BE2C (cell line): ENCODE measurements around the gene TLK2.

Experiments
- DNase-seq: peaks from one replicate; pipeline ENCODE4 v3.0.0-alpha.2; 2020
- H3K27me3 ChIP-seq: fragments of 250-450 bp; sonication (Bioruptor Pico); 2 replicates; pipeline ENCODE4 v1.5.1; 2020; ENCODE audit warnings: mild to moderate bottlenecking
- H3K36me3 ChIP-seq: fragments of 250-450 bp; sonication (Bioruptor Pico); 2 replicates; pipeline ENCODE4 v1.5.1; 2020; ENCODE audit warnings: mild to moderate bottlenecking
- H3K4me1 ChIP-seq: fragments of 250-450 bp; sonication (Bioruptor Pico); 2 replicates; pipeline ENCODE4 v1.5.1; 2020
- H3K4me3 ChIP-seq: 2 replicates; pipeline ENCODE4 v1.5.1; 2011; ENCODE audit warnings: low read depth, low read length
- H3K9me3 ChIP-seq: fragments of 250-450 bp; sonication (Bioruptor Pico); 2 replicates; pipeline ENCODE4 v1.5.1; 2020
- TF ChIP-seq, protein P1 (sequence below): IDR thresholded peaks from 2 replicates; pipeline ENCODE4 v1.5.1; 2012; ENCODE audit warnings: mild to moderate bottlenecking, low read depth, low read length

TLK2 gene

DNA sequence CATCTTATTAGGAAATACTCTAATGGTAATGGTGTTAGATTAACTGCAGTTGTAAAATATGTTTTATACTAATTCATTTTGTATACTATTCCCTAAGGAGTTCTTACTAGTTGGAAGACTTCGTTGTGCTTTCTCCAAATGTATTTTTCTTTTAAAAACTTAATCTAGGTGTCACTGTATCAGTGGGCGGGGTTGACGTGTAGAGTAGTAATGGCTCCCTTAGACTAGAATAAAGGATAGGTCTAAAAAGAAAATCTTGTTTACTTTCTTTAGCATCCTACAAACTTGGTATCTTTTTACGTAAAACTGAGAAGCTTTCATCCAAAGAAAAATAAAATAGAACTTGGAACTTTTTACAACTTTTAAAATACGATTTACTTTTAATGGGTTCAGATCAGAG, 93.9 kb downstream of the TLK2 start:
- H3K9me3 ChIP-seq, result no peaks in the 10 kb centered on the region
- peaks cover 32% of the 10 kb centered on the region for H3K36me3 ChIP-seq
- TF ChIP-seq, protein P1, sequence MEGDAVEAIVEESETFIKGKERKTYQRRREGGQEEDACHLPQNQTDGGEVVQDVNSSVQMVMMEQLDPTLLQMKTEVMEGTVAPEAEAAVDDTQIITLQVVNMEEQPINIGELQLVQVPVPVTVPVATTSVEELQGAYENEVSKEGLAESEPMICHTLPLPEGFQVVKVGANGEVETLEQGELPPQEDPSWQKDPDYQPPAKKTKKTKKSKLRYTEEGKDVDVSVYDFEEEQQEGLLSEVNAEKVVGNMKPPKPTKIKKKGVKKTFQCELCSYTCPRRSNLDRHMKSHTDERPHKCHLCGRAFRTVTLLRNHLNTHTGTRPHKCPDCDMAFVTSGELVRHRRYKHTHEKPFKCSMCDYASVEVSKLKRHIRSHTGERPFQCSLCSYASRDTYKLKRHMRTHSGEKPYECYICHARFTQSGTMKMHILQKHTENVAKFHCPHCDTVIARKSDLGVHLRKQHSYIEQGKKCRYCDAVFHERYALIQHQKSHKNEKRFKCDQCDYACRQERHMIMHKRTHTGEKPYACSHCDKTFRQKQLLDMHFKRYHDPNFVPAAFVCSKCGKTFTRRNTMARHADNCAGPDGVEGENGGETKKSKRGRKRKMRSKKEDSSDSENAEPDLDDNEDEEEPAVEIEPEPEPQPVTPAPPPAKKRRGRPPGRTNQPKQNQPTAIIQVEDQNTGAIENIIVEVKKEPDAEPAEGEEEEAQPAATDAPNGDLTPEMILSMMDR, result no peak
- DNase-seq, result no peak
- H3K4me3 ChIP-seq, result no peak overlapping the region
- no peaks in the 10 kb centered on the region for H3K4me1 ChIP-seq
- H3K27me3 ChIP-seq, result no peaks in the 10 kb centered on the region

DNA sequence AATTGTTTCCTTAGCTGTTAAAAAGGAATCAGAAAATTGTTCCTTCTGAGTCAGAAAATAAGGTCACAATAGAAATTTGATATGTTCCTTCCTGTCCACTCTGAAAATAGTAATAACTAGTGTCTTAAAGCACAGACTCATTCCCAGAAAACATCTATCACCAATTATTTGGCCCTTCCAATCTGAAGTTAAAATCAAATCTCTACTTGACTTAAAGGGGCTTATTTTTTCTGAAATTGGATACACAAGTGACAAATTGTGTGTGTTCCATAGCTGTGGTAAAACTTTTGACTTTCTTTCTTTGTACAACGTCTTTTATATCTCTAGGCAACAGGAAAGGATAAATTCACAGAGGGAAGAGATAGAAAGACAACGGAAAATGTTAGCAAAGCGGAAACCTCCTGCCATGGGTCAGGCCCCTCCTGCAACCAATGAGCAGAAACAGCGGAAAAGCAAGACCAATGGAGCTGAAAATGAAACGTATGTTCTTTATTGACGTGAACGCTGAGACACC, 94.3 kb downstream of the TLK2 start:
- Histone ChIP-seq H3K4me1 (no peaks in the 10 kb centered on the region), H3K36me3 (peaks cover 36% of the 10 kb centered on the region), H3K27me3 (no peaks in the 10 kb centered on the region), H3K4me3 (no peak overlapping the region), H3K9me3 (no peaks in the 10 kb centered on the region)
- DNase-seq, result no peak
- TF ChIP-seq, protein P1, result no peak

DNA sequence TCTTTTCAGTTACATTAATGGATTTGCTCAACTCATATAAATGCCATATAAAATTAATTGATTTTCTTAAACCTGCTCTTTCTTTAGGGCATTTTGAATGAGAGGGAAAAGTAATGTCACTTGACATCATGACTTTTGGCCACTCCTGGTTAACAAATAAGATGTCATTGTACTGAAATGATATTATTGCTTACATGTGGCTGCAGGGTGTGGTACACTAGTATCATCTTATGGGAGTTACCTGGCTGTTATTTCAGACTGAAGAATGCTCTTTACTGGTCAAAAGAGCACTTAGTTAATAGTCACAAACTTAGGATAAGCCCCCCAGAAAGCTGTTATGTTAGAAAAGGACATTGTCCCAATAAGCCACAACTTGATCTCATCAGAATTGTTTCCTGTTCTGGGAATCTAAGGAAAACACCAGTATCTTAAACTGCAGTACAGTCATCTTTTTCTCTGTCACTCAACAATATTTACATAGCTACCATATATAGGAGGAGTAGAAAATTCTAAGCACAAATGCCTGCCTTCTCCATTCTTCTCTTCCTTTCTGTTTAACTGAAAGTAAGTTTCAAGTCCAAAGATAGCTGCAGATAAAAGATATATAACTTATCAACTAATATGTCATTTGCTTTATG, 95.0 kb downstream of the TLK2 start:
- no peak for DNase-seq
- H3K9me3 ChIP-seq, result no peaks in the 10 kb centered on the region
- peaks cover 36% of the 10 kb centered on the region for H3K36me3 ChIP-seq
- H3K27me3 ChIP-seq, result no peaks in the 10 kb centered on the region
- no peaks in the 10 kb centered on the region; the same call in 1 of the 2 replicates for H3K4me1 ChIP-seq
- TF ChIP-seq, protein P1, result no peak
- no peak overlapping the region for H3K4me3 ChIP-seq

DNA sequence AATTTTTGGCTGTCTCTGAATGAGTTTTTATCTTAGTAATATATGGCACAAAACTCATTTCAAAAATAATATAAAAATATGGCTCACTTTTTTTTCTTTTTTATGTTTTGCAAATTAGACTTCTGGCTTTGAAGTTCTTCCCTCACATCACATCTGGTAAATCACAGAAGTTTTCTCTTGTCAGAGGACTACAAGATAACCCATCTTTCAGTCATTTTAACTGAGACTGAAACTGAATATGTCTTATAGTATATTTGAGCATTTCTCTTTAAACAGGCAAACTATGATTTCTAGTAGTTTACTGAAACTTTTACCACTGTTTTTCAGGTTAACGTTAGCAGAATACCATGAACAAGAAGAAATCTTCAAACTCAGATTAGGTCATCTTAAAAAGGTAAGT, 97.8 kb downstream of the TLK2 start:
- no peak for DNase-seq
- TF ChIP-seq, protein P1, result no peak
- Histone ChIP-seq H3K27me3 (no peaks in the 10 kb centered on the region), H3K4me1 (peaks cover 7% of the 10 kb centered on the region; the same call in 1 of the 2 replicates), H3K36me3 (peaks cover 46% of the 10 kb centered on the region), H3K9me3 (no peaks in the 10 kb centered on the region), H3K4me3 (no peak overlapping the region)

DNA sequence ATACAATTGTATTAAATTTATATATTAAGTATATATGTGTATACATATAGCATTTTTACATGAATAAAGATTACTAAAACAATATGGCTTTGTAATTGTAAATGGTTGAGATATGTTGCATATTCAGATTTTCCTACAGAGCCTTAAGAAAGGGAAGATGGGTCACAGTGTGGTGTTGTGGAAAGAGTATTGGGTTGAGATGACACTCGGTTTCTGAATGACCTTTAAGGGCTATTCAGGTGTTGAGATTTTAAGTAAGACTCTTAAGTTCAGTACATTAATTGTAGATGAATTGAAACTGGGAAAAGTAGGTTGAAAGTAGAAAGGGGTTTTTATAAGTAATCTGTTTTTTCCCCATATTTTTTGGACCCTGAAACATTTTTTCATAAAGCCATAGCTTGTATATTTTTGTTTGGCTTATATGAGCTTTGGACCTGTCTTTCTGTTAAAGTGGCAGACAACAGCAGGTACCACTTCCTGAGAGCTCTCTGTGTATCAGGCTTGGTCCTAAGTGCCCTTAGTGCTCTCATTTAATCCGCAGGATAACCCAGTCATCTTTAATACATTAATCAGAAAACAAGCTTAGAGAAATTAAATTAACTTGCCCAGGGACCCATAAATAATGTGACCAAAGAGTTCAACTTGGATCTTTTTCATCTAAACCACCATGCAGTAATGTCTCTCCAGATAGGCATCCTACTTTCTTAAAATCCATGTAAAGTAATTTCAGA, 100.3 kb downstream of the TLK2 start:
- Histone ChIP-seq H3K9me3 (no peaks in the 10 kb centered on the region), H3K36me3 (peaks cover 40% of the 10 kb centered on the region), H3K4me3 (no peak overlapping the region), H3K4me1 (peaks cover 7% of the 10 kb centered on the region; the same call in 1 of the 2 replicates), H3K27me3 (no peaks in the 10 kb centered on the region)
- DNase-seq, result no peak
- TF ChIP-seq, protein P1, result no peak

GRCh38 chr17:62580947-62581346, 102.3 kb downstream of the TLK2 start:
- Histone ChIP-seq H3K36me3 (peaks cover 42% of the 10 kb centered on the region), H3K4me3 (no peak overlapping the region), H3K4me1 (peaks cover 7% of the 10 kb centered on the region; the same call in 1 of the 2 replicates), H3K9me3 (no peaks in the 10 kb centered on the region), H3K27me3 (no peaks in the 10 kb centered on the region)
- TF ChIP-seq, protein P1, result no peak
- no peak for DNase-seq
